Epithelial cell of proximal tubule (primary cell): ENCODE results near the gene TAGLN2. TPM values are rescaled to one million over a fixed set of nuclear protein-coding genes. Genes with fewer than 3 reads are reported as not detected.

ENCODE experiments used
- DNase-seq: peaks from one replicate; pipeline ENCODE4 v3.0.0-alpha.2; 2011; ENCODE audit warnings: low read depth
- H3K4me3 ChIP-seq: 2 replicates; pipeline ENCODE4 v1.5.1; 2011; ENCODE audit warnings: low read depth, mild to moderate bottlenecking, low read length
- CTCF ChIP-seq: conservative IDR thresholded peaks from 2 replicates; pipeline ENCODE4 v1.5.1; 2012; ENCODE audit warnings: low read depth, mild to moderate bottlenecking, low read length
- total RNA-seq: library from RNA; depleted of rRNA; stranded (reverse); fragments of >200 nt; gene quantifications from 2 replicates; pipeline ENCODE4 v1.2.3, GENCODE V29; 2015

TAGLN2 gene
- total RNA-seq, 1 donor from 2014 or later: 584 TPM

GRCh38 chr1:159881622-159882526 is 43.4 kb downstream of the TAGLN2 start:
- no peak for TF ChIP-seq CTCF
- no peak overlapping the region for H3K4me3 ChIP-seq
- peak; percentile 97 for DNase-seq

- TF ChIP-seq CTCF: no peak
- no peak overlapping the region for H3K4me3 ChIP-seq
- DNase-seq: no peak
These were observed 44.9 kb downstream of the TAGLN2 start for GRCh38 chr1:159880430-159880829.

GRCh38 chr1:159879977-159880376 is 45.3 kb downstream of the TAGLN2 start:
- no peak for DNase-seq
- H3K4me3 ChIP-seq: no peak overlapping the region
- no peak for TF ChIP-seq CTCF

- no peak for TF ChIP-seq CTCF
- no peak overlapping the region for H3K4me3 ChIP-seq
- no peak for DNase-seq
These were observed 46.2 kb downstream of the TAGLN2 start for GRCh38 chr1:159879136-159879535.

- no peak for TF ChIP-seq CTCF
- no peak for DNase-seq
- no peak overlapping the region for H3K4me3 ChIP-seq
These were observed 47.4 kb downstream of the TAGLN2 start for GRCh38 chr1:159877695-159878444.

GRCh38 chr1:159873530-159874143 is 51.7 kb downstream of the TAGLN2 start:
- H3K4me3 ChIP-seq: no peak overlapping the region
- no peak for TF ChIP-seq CTCF
- DNase-seq: no peak
